ENCODE data around the gene PARP12. TPM values are rescaled to one million over a fixed set of nuclear protein-coding genes. Genes with fewer than 3 reads are reported as not detected.

The PARP12 gene
- total RNA-seq, 1 donor from 2014 or later: 16.4 TPM

GRCh38 chr7:139993169-139993568 is 69.6 kb downstream of the PARP12 start:
- TF ChIP-seq CTCF (IDR thresholded peaks at IDR 0.05; ENCODE audit: borderline replicate concordance): no peak
- no peak overlapping the region for H3K4me3 ChIP-seq
- intact Hi-C loops (cut with micrococcal nuclease): no loop called here
- no peaks in the 10 kb centered on the region for H3K9me3 ChIP-seq (replicated peaks)
- H3K27me3 ChIP-seq (ENCODE audit: low read depth): no peaks in the 10 kb centered on the region
- no peaks in the 10 kb centered on the region for H3K36me3 ChIP-seq
- no peak for DNase-seq
- H3K4me1 ChIP-seq: peaks cover 9% of the 10 kb centered on the region
- H3K27ac ChIP-seq (replicated peaks): no peak overlapping the region

GRCh38 chr7:139992353-139993044 is 70.3 kb downstream of the PARP12 start:
- no peak for DNase-seq

GRCh38 chr7:139991911-139992310 is 70.8 kb downstream of the PARP12 start:
- DNase-seq: no peak
- Histone ChIP-seq H3K27me3 (ENCODE audit: low read depth) (no peaks in the 10 kb centered on the region), H3K36me3 (no peaks in the 10 kb centered on the region), H3K9me3 (replicated peaks) (no peaks in the 10 kb centered on the region), H3K27ac (replicated peaks) (no peak overlapping the region), H3K4me1 (peaks cover 9% of the 10 kb centered on the region), H3K4me3 (no peak overlapping the region)
- TF ChIP-seq CTCF (IDR thresholded peaks at IDR 0.05; ENCODE audit: borderline replicate concordance): no peak
- intact Hi-C loops (cut with micrococcal nuclease): no loop called here

More at GRCh38 chr7:139992353-139993044, 70.3 kb downstream of the PARP12 start:
- intact Hi-C loops (cut with micrococcal nuclease): no loop called here
- Histone ChIP-seq H3K27ac (replicated peaks) (no peak overlapping the region), H3K27me3 (ENCODE audit: low read depth) (no peaks in the 10 kb centered on the region), H3K4me3 (no peak overlapping the region), H3K4me1 (peaks cover 9% of the 10 kb centered on the region), H3K36me3 (no peaks in the 10 kb centered on the region), H3K9me3 (replicated peaks) (no peaks in the 10 kb centered on the region)
- no peak for TF ChIP-seq CTCF (IDR thresholded peaks at IDR 0.05; ENCODE audit: borderline replicate concordance)

GRCh38 chr7:139991269-139991666 is 71.5 kb downstream of the PARP12 start:
- Histone ChIP-seq H3K4me1 (peaks cover 9% of the 10 kb centered on the region), H3K27ac (replicated peaks) (no peak overlapping the region), H3K4me3 (no peak overlapping the region), H3K9me3 (replicated peaks) (no peaks in the 10 kb centered on the region), H3K27me3 (ENCODE audit: low read depth) (no peaks in the 10 kb centered on the region), H3K36me3 (no peaks in the 10 kb centered on the region)
- intact Hi-C loops (cut with micrococcal nuclease): no loop called here
- DNase-seq: no peak
- TF ChIP-seq CTCF (IDR thresholded peaks at IDR 0.05; ENCODE audit: borderline replicate concordance): no peak

GRCh38 chr7:139990571-139991268 is 72.0 kb downstream of the PARP12 start:
- no peak overlapping the region for H3K27ac ChIP-seq (replicated peaks)
- no peaks in the 10 kb centered on the region for H3K27me3 ChIP-seq (ENCODE audit: low read depth)
- H3K4me3 ChIP-seq: no peak overlapping the region
- no peak for DNase-seq
- intact Hi-C loops (cut with micrococcal nuclease): no loop called here
- TF ChIP-seq CTCF (IDR thresholded peaks at IDR 0.05; ENCODE audit: borderline replicate concordance): no peak
- H3K9me3 ChIP-seq (replicated peaks): no peaks in the 10 kb centered on the region
- H3K4me1 ChIP-seq: peaks cover 9% of the 10 kb centered on the region
- no peaks in the 10 kb centered on the region for H3K36me3 ChIP-seq
